Activated CD8-positive, alpha-beta memory T cell treated with anti-CD3 and anti-CD28 coated beads, Interleukin-2, amount 10 ng/mL, durations not matched to agents 7 days and 5 days (primary cell): ENCODE measurements around the gene RAB32. TPM values are rescaled to one million over a fixed set of nuclear protein-coding genes. Genes with fewer than 3 reads are reported as not detected.
"Not testable (repeated sequence)": the region's sequence is repeated elsewhere in the genome, so short reads cannot be mapped to it uniquely, and the experiment has no call there.

Experiments
- ATAC-seq: fragments of 150-1000 bp; cut with Tn5 transposase; one replicate; pipeline ENCODE4 v1.10.0; 2021; ENCODE audit warnings: moderate library complexity
- CTCF ChIA-PET: fragments of 350-600 bp; sonication (Branson Sonifier 250); formaldehyde crosslinking; loops from one replicate; lab custom pipeline; 2021; ENCODE audit warnings: antibody characterized with exemption; lab: Charles Lee
- DNase-seq: peaks from one replicate; pipeline ENCODE4 v3.0.0-alpha.2; 2020
- H3K27ac Mint-ChIP-seq: one replicate; pipeline ENCODE4 v1.8.0; 2021; ENCODE audit warnings: mild to moderate bottlenecking, mixed read lengths
- H3K27me3 Mint-ChIP-seq: one replicate; pipeline ENCODE4 v1.8.0; 2021; ENCODE audit warnings: mixed read lengths
- H3K36me3 Mint-ChIP-seq: one replicate; pipeline ENCODE4 v1.8.0; 2021; ENCODE audit warnings: mild to moderate bottlenecking, mixed read lengths
- H3K4me1 Mint-ChIP-seq: one replicate; pipeline ENCODE4 v1.8.0; 2021; ENCODE audit warnings: mixed read lengths
- H3K4me3 Mint-ChIP-seq: one replicate; pipeline ENCODE4 v1.8.0; 2021; ENCODE audit warnings: mild to moderate bottlenecking, moderate library complexity, mixed read lengths
- H3K9me3 Mint-ChIP-seq: one replicate; pipeline ENCODE4 v1.8.0; 2022; ENCODE audit warnings: low read depth, mixed read lengths
- total RNA-seq, 2 experiments: library from RNA; stranded (reverse); gene quantifications; one replicate each; pipeline ENCODE4 v1.2.3, GENCODE V29; 2021

Gene RAB32
- total RNA-seq, 2 experiments from 2014 or later, result 0.32 to 0.35 TPM

DNA sequence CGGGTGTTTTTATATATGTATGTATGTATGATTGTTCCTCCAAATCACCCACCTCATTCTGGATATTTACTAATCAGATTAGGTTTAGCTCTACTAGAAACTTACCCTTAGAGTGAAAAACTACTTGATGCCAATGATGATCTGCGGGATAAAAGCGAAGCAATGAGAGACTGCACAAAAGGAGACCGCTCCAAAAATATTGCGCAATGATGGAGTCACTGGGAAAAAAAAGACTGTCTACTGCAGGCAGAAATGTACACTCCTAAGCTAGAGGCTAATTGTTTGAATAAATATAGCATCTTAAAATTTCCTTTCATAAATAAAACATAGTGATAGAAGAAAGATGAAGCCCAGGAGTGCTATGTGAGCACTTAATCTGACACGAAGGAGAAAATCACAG lies 7.3 kb downstream of the RAB32 start:
- H3K36me3 Mint-ChIP-seq, result no peaks in the 10 kb centered on the region
- H3K27me3 Mint-ChIP-seq, result no peaks in the 10 kb centered on the region
- ATAC-seq (no peak), DNase-seq (no peak)
- no peak overlapping the region for H3K4me3 Mint-ChIP-seq
- H3K9me3 Mint-ChIP-seq, result no peaks in the 10 kb centered on the region
- H3K4me1 Mint-ChIP-seq, result no peaks in the 10 kb centered on the region
- CTCF ChIA-PET, result no interaction called here
- no peak overlapping the region for H3K27ac Mint-ChIP-seq

- H3K9me3 Mint-ChIP-seq, result no peaks in the 10 kb centered on the region
- no peak for ATAC-seq
- no peak overlapping the region for H3K4me3 Mint-ChIP-seq
- H3K36me3 Mint-ChIP-seq, result no peaks in the 10 kb centered on the region
- no peak overlapping the region for H3K27ac Mint-ChIP-seq
- no peaks in the 10 kb centered on the region for H3K27me3 Mint-ChIP-seq
- no peak for DNase-seq
- CTCF ChIA-PET, result no interaction called here
- H3K4me1 Mint-ChIP-seq, result no peaks in the 10 kb centered on the region
Observed at GRCh38 chr6:146551545-146551944, 7.9 kb downstream of the RAB32 start.

GRCh38 chr6:146553377-146554135 lies 9.9 kb downstream of the RAB32 start:
- H3K36me3 Mint-ChIP-seq, result no peaks in the 10 kb centered on the region
- no peak overlapping the region for H3K27ac Mint-ChIP-seq
- H3K9me3 Mint-ChIP-seq, result no peaks in the 10 kb centered on the region
- CTCF ChIA-PET, result no interaction called here
- H3K4me1 Mint-ChIP-seq, result no peaks in the 10 kb centered on the region
- DNase-seq (no peak), ATAC-seq (no peak)
- no peak overlapping the region for H3K4me3 Mint-ChIP-seq
- H3K27me3 Mint-ChIP-seq, result no peaks in the 10 kb centered on the region

GRCh38 chr6:146560607-146561006 lies 17.0 kb downstream of the RAB32 start:
- CTCF ChIA-PET, result no interaction called here
- Mint-ChIP-seq H3K4me1 (no peaks in the 10 kb centered on the region), H3K27ac (no peak overlapping the region), H3K4me3 (no peak overlapping the region), H3K9me3 (peaks cover 2% of the 10 kb centered on the region), H3K36me3 (no peaks in the 10 kb centered on the region), H3K27me3 (no peaks in the 10 kb centered on the region)
- DNase-seq, result no peak
- ATAC-seq, result no peak

DNA sequence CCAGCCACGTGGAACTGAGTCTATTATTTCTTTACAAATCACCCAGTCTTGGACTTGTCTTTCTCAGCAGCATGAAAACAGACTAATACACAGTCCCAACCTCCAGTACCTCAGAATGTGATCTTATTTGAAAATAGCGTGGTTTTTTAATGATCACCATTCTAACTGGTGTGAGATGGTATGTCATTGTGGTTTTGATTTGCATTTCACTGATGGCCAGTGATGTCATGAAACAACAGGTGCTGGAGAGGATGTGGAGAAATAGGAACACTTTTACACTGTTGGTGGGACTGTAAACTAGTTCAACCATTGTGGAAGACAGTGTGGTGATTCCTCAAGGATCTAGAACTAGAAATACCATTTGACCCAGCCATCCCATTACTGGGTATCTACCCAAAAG lies 23.0 kb downstream of the RAB32 start:
- H3K27me3 Mint-ChIP-seq, H3K4me3 Mint-ChIP-seq, CTCF ChIA-PET, H3K27ac Mint-ChIP-seq, H3K36me3 Mint-ChIP-seq, ATAC-seq, DNase-seq, H3K4me1 Mint-ChIP-seq: not testable (repeated sequence)
- H3K9me3 Mint-ChIP-seq, result peaks cover 10% of the 10 kb centered on the region

GRCh38 chr6:146568619-146569018 lies 25.0 kb downstream of the RAB32 start:
- H3K27ac Mint-ChIP-seq, DNase-seq, H3K36me3 Mint-ChIP-seq, CTCF ChIA-PET, H3K27me3 Mint-ChIP-seq, H3K4me3 Mint-ChIP-seq, H3K9me3 Mint-ChIP-seq, ATAC-seq, H3K4me1 Mint-ChIP-seq: not testable (repeated sequence)

DNA sequence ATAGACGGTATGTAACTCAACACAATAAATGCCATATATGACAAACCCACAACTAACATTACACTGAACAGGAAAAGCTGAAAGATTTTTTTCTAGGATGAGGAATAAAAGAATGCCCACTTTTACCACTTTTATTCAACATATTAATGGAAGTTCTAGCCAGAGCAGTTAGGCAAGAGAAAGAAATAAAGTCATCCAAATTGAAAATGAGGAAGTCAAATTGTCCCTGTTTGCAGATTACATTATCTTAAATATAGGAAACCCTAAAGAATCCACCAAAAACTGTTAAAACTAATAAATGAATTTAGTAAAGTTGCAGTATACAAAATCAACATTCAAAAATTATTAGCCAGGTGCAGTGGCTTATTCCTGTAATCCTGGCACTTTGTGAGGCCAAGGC lies 30.6 kb downstream of the RAB32 start:
- CTCF ChIA-PET, result no interaction called here
- Mint-ChIP-seq H3K36me3 (no peaks in the 10 kb centered on the region), H3K4me1 (no peaks in the 10 kb centered on the region), H3K27ac (no peak overlapping the region), H3K4me3 (no peak overlapping the region), H3K9me3 (peaks cover 5% of the 10 kb centered on the region), H3K27me3 (no peaks in the 10 kb centered on the region)
- ATAC-seq (no peak), DNase-seq (no peak)

GRCh38 chr6:146578054-146578453 lies 34.4 kb downstream of the RAB32 start:
- no peak for DNase-seq
- no peaks in the 10 kb centered on the region for H3K4me1 Mint-ChIP-seq
- no peak overlapping the region for H3K4me3 Mint-ChIP-seq
- peaks cover 4% of the 10 kb centered on the region for H3K9me3 Mint-ChIP-seq
- CTCF ChIA-PET, result interaction anchor here (1.1 kb wide), 1 partner anchor 121 kb away, joined by 3 read pairs; no protein-coding TSS in a partner anchor
- H3K27me3 Mint-ChIP-seq, result no peaks in the 10 kb centered on the region
- H3K27ac Mint-ChIP-seq, result no peak overlapping the region
- ATAC-seq, result no peak
- no peaks in the 10 kb centered on the region for H3K36me3 Mint-ChIP-seq

- H3K27me3 Mint-ChIP-seq, result no peaks in the 10 kb centered on the region
- CTCF ChIA-PET, result no interaction called here
Observed at GRCh38 chr6:146581968-146582367, 38.3 kb downstream of the RAB32 start.

GRCh38 chr6:146582857-146583256 lies 39.2 kb downstream of the RAB32 start:
- Mint-ChIP-seq H3K27ac (no peak overlapping the region), H3K36me3 (no peaks in the 10 kb centered on the region), H3K4me1 (no peaks in the 10 kb centered on the region), H3K9me3 (peaks cover 2% of the 10 kb centered on the region), H3K27me3 (no peaks in the 10 kb centered on the region), H3K4me3 (no peak overlapping the region)
- ATAC-seq (no peak), DNase-seq (no peak)
- CTCF ChIA-PET, result no interaction called here

More at GRCh38 chr6:146581968-146582367, 38.3 kb downstream of the RAB32 start:
- Mint-ChIP-seq H3K27ac (no peak overlapping the region), H3K9me3 (peaks cover 2% of the 10 kb centered on the region), H3K36me3 (no peaks in the 10 kb centered on the region), H3K4me3 (no peak overlapping the region), H3K4me1 (no peaks in the 10 kb centered on the region)
- ATAC-seq, result no peak
- no peak for DNase-seq

DNA sequence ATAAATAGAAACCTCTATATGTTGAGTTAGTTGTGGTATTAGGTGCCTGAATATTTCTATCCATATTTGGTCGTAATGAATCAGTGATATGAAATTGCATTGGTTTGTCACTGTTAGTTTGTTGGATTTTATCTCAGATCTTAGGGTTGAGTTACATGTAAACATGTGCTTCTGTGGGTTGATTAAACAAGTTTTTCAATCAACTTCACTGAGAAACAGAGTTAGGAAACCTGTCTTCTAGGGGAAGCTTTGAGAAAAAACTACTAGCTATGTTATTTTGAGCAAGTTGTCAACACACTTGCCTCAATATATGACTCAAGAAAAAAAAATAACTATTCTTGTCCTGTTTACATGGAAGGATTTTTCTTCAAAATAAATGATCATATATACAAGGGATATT lies 40.3 kb downstream of the RAB32 start:
- H3K4me1 Mint-ChIP-seq, result no peaks in the 10 kb centered on the region
- peaks cover 2% of the 10 kb centered on the region for H3K9me3 Mint-ChIP-seq
- no peaks in the 10 kb centered on the region for H3K27me3 Mint-ChIP-seq
- no peak overlapping the region for H3K27ac Mint-ChIP-seq
- CTCF ChIA-PET, result no interaction called here
- no peak for ATAC-seq
- DNase-seq, result no peak
- no peaks in the 10 kb centered on the region for H3K36me3 Mint-ChIP-seq
- no peak overlapping the region for H3K4me3 Mint-ChIP-seq

DNA sequence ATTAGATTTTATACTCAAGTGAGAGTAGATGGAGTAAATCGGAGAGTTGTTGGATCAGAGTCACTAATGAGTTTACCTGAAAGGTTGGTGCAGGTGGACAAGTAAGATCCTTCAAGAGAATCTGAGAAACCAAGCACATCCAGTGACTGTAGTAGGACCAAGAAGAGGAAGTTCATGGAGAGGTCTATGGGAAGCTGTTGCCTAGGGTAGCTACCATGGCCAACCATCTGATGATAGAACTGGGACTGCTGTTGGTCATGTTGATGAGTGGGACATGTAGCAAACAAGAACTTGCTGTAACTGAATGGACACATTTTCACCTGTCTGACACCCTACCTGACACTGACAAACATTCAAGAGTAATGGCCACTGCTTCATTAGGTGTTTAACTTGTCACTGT lies 43.8 kb downstream of the RAB32 start:
- ATAC-seq (no peak), DNase-seq (no peak)
- Mint-ChIP-seq H3K4me3 (no peak overlapping the region), H3K4me1 (no peaks in the 10 kb centered on the region), H3K27me3 (no peaks in the 10 kb centered on the region), H3K36me3 (no peaks in the 10 kb centered on the region), H3K9me3 (no peaks in the 10 kb centered on the region), H3K27ac (no peak overlapping the region)
- CTCF ChIA-PET, result no interaction called here

DNA sequence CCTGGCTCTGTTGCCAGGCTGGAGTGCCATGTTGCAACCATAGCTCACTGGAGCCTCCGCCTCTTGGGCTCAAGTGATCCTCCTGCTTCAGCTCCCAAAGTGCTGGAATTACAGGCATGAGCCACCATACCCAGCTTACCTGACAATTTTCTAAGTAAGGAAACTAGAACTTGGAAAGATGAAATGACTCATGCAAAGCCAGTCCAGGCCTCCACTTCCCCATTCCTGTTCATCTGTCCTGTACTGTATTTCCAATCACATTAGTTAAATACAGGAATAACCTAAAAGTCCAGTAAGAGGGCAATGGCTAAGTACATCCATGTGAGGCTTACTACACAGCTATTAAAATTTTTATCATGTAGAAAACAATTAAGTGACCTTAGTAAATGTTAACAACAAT lies 46.9 kb downstream of the RAB32 start:
- Mint-ChIP-seq H3K27me3 (no peaks in the 10 kb centered on the region), H3K9me3 (no peaks in the 10 kb centered on the region), H3K4me3 (no peak overlapping the region), H3K27ac (no peak overlapping the region), H3K36me3 (no peaks in the 10 kb centered on the region), H3K4me1 (no peaks in the 10 kb centered on the region)
- ATAC-seq (no peak), DNase-seq (no peak)
- CTCF ChIA-PET, result no interaction called here

DNA sequence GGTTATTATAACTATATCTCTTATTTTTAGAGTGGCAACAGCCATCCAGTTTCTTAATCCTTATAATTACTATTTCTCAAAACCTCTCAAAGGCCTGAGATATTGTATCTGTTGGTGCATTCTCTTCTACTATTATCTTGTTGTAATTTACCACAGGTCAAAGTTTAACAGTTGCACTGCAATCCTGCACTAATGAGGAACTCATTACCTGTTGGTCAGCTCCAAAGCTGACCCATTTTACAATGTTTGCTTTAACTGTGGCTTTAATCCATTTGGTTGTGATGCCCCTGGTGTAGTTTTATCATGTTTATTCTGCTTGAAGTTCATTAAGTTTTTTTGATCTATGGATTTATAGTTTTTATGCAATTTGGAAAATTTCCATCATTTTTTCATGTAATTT lies 48.8 kb downstream of the RAB32 start:
- Mint-ChIP-seq H3K27me3 (no peaks in the 10 kb centered on the region), H3K27ac (no peak overlapping the region), H3K4me3 (no peak overlapping the region), H3K9me3 (no peaks in the 10 kb centered on the region), H3K36me3 (no peaks in the 10 kb centered on the region), H3K4me1 (no peaks in the 10 kb centered on the region)
- CTCF ChIA-PET, result no interaction called here
- no peak for ATAC-seq
- no peak for DNase-seq
